GM21619 (cell line): ENCODE measurements around the gene FBXL19.

Experiments
- ATAC-seq: cut with Tn5 transposase; IDR thresholded peaks from one replicate; pipeline ENCODE4 v1.9.1; 2021; ENCODE audit not compliant: unreplicated experiment

FBXL19 gene

DNA sequence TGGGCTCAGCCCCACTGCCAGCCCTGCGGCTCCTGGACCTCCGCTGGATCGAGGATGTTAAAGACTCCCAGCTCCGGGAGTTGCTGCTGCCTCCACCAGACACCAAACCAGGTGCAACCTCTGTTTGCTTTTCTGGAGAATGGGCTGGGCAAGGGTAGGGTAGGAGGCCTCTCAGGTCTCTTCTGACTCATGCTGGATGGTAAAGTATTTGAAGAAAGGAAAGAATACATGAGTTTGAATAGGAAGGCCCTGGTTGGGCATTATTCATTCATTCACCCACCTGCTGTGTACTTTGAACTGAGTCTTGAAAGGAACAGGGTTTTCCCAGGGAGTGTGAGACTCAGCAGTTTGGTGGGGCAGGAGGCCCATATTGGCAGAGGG is 19.0 kb downstream of the FBXL19 start:
- no peak for ATAC-seq

DNA sequence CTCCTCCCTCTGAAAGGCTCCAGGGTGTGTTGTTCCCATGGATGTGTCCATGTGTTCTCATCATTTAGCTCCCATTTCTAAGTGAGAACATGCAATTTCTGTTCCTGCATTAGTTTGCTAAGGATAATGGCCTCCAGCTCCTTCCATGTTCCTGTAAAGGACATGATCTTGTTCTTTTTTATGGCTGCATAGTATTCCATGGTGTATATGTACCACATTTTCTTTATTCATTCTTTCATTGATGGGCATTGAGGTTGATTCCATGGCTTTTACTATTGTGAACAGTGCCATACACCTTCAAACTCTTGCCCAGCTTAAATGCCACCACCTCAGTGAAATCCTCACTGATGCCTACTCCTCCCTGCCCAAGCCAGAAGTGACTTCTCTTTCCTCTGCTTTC is 21.0 kb downstream of the FBXL19 start:
- ATAC-seq, result no peak

DNA sequence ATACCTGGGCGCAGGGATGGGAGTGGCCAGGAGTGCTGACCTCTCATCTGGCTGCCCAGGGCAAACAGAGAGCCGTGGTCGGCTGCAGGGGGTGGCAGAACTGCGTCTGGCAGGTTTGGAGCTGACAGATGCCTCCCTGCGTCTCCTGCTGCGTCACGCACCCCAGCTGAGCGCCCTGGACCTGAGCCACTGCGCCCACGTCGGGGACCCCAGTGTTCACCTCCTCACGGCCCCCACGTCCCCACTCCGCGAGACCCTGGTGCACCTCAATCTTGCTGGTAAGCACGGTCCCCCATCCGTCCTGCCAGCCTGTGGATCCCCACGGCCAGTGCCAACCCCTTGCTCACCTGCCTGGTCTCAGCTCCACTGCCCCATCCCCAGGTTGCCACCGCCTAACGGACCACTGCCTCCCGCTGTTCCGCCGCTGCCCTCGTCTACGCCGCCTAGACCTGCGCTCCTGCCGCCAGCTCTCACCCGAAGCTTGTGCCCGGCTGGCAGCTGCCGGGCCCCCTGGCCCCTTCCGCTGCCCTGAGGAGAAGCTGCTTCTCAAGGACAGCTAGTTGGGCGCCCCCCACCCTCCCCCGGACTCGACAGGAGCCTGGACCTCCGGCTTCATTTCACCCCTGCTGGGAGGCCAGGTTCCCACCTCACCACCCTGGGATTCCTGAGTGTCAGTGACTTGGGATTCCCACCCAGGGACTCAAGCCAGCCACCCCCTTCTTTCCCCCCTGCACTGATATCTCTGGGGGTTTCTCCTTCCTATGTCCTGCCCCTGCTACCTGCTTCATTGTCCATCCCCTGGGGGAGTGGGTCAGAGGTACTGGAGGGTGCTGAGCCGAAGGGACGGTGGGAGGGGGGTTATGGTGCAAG is 23.5 kb downstream of the FBXL19 start:
- no peak for ATAC-seq

DNA sequence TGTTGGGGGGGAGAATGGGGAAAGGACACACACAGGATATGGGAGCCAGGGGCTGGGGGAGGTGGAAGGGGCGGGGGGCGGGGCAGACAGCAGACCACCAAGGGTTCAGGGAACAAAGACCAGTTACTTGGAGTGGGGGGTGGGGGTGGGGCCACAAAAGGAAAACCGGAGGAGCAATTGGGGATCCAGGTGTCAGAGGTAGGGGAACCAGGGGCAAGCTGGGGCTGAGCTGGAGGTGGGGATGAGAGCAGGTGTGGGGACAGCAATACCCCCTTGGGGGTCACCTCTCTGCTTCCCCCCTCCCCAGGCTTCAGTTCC is 24.1 kb downstream of the FBXL19 start:
- ATAC-seq, result no peak

DNA sequence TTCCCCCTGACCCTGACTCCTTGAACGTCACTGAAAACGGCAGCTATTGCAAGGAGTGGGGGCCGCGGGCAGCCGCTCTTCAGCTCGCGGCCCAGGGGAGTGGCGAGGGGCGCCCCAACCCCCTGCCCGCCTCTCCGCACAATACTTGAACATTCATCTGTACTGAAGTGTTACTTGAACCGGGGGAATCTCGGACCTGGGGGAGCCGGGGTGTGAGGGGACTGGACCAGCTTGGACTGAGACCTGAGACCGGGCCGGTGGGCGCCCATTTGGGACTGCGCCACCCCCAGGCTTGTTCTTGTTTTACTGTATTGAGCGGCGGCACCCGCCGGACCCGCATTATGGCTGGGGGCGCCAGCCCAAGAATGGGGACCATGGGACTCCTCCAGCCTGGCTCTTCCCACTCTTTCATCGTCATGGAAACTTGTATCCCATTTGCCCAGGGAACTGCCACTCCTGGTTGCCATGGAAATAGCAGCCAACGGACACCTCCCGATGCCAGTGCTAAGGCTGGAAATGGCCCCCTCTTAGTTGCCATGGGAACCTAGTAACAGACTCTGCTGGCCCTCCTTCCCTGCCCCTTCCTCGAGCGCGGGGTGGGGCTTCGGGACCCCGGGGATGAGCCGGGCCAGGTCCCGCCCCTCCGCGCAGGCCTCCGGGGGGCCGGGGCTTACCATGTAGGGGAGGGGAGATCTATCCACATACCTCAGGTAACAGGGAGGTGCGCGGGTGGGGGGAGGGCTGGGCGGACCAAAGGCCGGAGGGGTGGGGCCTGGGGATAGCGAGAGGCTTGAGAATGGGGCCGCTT is 24.7 kb downstream of the FBXL19 start:
- peak; percentile 2 for ATAC-seq

DNA sequence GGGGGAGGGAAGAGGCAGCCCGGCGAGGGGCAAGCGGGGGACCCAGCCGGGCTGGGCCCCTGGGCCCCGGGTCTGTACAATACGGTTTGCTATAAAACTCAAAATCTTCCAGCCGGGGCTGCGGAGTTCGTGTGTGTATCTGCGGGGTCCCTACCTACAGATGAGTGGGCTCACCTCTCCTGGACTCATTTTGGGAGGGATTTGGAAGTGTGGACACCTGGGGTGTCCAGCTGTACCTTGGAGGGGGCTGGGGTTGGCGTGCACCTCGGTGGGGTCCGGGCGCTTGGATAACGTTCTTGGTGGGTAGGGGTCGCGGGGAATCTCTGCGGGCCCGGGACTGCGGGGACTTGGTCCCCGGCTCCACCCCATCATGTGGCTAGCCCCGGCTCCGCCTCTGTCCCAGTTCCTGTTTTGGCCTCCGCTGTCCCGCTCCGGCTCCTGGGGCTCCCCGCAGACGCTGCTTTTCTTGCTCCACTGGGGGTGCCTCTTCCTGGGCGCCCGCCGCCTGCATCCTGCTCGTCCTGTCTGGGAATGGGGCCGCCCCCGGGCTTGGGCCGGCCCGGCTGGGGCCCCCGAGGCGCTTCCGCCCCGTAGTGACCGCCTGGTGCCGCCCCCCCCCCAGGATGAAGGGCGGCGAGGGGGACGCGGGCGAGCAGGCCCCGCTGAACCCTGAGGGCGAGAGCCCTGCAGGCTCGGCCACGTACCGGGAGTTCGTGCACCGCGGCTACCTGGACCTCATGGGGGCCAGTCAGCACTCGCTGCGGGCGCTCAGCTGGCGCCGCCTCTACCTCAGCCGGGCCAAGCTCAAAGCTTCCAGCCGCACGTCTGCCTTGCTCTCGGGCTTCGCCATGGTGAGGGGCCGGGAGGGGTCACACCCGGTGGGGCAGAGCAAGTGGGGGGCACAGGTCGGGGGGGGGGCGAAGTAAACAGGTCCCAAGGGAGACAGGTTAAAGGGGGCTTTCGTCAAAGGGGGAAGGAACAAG is 25.6 kb downstream of the FBXL19 start, which contains the start of gene ORAI3:
TSS of gene ORAI3 (plus strand) at position 402 of the 983 bp plus-strand sequence. CDS start at position 624, 222 bp downstream.
- peak; percentile 70 for ATAC-seq

DNA sequence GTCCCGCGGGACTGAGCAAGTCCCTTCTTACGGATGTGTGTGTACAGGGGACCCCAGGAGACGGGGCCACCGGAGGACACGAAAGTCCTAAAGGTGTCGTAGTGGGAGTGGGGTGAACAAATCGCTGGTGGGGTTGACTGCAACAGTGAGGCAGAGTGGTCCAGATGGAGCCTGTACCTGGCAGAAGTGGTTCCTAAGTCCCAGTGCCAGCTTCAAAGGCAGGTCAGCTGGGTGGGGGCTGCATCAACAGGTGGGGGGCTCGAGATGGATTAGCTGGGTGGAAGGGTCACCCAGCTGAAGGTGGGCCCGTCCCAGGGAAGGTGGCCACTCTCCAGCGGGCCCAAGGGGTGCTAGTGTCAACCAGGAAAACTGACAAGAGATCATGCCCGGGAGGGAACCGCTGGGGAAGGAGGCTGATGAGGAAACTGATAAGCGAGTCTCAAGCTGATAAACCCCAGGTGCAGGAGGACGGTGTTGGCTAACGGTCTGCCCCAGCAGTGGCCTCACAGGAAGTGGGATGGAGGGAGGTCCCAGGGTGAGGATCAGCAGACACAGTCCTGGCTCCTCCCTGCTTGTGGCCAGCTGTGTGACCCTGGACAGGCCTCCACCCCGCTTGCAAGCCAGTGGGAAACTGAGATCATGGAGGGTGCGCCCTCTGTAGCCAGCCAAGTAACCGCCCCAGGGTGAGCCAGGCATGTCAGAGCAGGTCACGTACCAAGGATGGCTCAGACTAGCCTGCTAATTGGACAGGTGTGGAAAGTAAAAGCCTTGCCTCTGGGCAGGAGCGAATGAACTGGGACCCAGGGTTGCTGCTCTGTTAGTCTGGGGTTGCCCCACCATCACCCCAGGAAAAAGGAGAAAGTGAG is 26.5 kb downstream of the FBXL19 start:
- ATAC-seq, result peak; percentile 41

DNA sequence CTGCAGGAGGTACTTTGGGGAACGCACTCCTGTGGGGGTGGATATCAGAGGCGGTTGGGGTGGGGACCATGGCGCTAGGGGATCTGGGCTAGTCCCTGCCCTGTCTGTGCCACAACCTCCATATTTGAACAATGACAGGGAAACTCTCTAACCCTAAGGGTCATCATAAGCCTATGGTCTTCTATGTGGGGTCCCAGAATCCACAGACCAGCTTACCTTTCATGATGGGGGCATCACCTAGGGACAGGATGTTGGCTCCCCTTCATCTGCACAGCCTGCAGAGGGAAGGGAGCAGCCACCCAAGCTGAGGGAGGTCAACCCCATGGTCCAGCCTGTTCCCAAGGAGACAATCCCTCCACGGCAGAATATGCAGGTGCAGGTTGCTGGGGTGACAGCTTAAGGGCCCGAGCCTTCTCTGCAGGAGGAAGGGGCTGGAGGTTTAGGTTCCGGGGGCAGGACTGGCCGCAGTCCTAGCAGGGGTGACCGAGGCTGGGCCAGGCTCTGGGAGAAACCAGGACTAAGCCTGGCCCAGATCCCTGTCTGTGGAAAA is 27.2 kb downstream of the FBXL19 start:
- ATAC-seq, result no peak

DNA sequence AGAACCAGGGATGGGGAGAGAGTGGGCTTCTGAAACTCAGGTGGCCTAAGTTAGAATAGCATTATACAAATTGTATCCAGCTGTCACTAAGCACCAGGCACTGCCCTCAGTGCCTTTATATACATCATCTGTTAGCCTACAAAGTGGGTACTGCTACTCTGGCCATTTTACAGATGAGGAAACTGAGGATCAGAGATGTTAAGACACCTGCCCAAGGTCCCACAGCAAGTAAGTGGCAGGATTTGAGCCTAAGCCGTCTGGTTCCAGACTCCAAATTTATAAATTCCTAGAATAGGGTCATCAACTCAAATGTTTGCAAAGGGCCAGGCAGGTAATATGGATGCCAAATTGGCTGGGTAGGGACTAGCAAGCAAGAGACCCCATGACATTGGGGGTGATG is 27.8 kb downstream of the FBXL19 start:
- no peak for ATAC-seq

DNA sequence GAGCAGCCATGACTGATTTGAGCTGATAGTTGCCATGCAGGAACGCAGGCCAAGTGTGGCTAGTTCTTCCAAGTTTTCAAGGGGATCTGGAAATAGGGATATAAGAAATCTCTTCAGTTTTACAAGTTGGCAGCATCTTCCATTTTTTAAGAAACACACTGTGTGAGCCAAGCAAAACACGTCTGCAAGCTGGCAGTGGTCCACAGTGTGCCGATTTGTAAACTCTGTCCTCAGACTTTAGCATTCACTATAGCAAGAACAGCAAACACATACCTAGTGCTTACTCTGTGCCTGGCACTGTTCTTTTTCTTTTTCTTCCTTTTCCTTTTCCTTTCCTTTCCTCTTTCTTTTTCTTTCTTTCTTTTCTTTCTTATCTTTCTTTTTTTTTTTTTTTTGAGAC is 28.4 kb downstream of the FBXL19 start:
- ATAC-seq, result no peak

DNA sequence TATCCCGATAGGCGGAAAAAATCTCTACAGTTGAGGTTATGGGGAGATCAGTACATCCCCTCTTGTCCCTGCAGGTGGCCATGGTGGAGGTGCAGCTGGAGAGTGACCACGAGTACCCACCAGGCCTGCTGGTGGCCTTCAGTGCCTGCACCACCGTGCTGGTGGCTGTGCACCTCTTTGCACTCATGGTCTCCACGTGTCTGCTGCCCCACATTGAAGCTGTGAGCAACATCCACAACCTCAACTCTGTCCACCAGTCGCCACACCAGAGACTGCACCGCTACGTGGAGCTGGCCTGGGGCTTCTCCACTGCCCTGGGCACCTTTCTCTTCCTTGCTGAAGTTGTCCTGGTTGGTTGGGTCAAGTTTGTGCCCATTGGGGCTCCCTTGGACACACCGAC is 29.7 kb downstream of the FBXL19 start:
- ATAC-seq, result no peak

DNA sequence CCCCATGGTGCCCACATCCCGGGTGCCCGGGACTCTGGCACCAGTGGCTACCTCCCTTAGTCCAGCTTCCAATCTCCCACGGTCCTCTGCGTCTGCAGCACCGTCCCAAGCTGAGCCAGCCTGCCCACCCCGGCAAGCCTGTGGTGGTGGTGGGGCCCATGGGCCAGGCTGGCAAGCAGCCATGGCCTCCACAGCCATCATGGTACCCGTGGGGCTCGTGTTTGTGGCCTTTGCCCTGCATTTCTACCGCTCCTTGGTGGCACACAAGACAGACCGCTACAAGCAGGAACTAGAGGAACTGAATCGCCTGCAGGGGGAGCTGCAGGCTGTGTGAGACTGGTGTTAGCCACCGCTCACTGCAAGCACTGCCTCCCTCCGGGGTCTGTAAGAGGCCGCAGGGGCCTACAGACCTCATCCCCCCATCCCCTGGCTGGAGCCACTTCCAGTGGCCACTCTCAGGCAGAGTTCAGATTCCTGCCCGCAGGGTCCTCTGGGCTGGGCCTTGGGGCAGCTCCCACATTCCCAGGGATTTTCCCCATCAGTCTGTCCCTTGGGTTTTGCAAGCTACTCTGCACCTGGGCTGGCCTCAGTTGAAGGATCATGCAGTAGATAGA is 30.2 kb downstream of the FBXL19 start:
- no peak for ATAC-seq

DNA sequence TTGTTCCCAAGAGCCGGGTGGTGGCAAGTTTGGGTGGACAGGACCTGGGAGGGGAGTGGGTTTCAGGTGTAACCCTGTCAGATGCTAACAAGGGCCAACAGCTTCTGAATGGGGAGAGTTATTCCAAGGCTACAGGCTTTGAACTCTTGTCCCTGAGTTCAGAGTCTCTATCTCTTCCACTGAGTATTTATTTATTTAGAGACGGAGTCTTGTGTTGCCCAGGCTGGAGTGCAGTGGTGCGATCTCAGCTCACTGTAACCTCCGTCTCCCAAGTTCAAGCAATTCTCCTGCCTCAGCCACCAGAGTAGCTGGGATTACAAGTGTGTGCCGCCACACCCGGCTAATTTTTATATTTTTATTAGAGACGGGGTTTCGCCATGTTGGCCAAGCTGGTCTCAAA is 31.6 kb downstream of the FBXL19 start:
- no peak for ATAC-seq

DNA sequence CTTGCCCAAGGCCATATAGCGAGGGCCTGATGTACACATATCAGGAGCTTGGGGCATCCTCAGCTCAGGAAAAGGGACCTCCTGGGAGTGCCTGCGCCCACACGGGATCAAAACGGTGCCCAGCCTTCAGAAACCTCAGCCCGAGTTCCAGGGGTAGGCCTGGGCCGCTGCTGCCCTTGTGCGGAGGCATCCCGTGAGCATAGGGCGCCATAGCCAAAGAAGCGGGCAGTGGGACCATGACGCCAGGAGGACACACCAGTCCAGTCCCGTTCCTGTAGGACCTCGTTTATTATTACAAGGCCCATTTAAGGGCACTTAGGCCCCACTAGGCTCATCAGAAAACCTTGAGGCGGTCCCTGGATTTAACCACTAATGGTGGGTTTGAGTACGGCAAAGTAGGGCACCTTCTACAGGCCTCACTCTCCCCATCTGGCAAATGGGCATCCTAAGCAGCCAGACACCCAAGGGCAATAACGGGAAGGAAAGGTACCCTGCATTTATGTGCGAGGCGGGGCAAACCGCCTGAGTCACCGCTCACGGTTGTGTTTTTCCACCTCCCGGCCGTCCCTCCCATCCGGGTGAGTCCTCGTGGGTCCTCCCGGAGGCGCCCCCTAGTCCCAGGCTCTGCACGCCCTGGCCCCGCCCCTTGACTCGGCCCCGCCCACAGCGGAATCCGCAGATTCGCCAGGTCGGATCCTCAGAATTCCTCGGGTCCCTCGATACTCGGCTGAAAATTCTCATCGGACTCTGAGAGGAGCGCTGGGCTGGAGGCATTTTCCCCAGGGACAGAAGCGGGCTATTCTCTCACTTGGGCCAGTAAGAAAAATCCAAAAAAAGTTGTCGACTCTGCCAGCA is 33.5 kb downstream of the FBXL19 start:
- ATAC-seq, result peak; percentile 46

DNA sequence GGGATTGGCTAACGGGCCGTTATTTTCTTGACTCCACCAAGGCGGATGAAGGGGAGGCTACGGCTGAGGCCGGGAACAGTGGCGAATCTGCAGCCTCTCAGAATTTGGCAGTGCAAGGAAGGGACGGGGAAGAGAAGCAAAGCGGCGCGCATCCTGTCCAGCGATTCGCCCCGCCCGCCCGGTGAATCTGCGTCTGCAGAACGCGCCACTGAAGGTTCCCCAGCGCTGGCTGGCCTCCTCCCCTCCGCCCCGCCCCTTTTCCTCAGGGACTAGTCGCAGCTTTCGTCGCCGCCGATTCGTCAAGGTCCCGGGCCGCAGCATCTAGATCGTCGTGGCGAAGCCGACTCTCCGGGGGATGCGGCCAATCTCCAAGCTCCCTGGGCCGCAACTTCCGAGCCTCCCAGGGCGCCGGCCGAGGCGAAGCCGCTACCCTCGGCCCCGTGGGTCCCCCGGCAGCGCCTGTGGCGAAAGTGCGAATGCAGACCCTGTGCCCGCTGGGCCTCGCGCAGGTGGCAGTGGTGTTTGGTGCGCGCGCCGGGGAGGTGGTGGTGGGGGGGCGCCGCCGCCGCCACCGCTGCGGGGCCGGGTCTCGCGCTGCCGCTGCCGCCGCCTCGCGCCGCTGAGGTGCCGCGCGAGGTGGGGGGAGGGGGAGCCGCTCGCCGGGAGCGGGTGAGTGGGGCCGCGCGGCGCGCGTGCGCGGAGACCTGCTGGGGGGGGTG is 34.2 kb downstream of the FBXL19 start, which contains the start of gene SETD1A:
TSS of gene SETD1A (plus strand) at position 299 of the 719 bp plus-strand sequence. CDS start 978 bp downstream, outside the sequence.
- ATAC-seq, result peak; percentile 63

DNA sequence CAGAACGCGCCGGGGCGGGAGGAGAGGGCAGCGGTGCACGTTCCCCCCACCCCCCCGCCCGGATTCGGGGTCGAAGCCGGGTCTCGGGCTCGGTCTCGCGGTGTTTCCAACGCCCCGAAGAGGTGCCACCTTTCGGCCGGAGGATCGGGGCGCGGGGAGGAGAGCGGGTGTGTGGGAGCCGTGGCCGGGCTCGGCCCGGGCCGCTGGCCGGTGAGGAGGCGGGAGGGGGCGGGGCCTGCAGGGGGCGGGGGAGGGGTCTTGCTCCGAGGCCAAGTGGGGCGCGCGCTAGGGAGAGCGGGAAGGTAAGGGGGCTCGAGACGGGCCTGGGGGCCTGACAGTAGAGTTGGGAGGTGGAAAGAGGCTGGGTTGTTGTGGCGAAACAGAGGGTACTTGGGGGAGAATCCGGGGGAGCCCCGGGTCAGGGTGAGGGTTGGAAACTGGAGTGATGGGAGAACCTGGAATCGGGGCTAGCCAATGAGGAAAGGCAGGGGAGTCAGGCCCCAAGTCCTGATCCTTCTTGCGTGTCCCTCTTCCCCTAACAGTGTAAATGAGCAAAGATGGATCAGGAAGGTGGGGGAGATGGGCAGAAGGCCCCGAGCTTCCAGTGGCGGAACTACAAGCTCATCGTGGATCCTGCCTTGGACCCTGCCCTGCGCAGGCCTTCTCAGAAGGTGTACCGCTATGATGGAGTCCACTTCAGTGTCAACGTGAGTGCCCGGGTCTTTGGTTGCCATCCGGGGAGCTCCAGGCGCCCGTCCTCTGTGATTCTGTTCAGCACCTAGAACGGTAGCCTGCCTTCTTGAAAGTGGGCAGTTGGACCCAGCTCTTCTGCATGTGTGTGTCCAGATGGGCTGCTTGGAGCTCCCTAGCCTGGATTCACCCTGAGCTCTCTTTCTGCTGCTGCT is 35.1 kb downstream of the FBXL19 start:
- ATAC-seq, result peak; percentile 11

DNA sequence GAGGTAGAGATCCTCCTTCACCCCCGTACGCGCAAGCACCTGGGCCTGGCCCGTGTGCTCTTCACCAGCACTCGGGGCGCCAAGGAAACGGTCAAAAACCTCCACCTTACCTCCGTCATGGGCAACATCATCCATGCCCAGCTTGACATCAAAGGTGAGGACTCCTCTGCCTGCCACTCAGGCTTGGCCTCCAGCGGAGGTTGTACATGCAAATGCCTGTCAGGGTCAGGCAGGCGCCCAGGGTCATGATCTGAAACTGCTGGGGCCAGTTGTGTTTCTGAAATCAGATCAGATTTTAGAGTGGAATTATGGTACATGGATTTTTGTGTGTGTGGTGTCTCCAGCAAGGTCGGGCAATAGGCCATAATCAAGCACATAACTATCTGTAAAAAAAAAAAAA is 38.0 kb downstream of the FBXL19 start:
- no peak for ATAC-seq
